IgD-negative memory B cell (primary cell): ENCODE data around the gene LGALS9C. TPM values are rescaled to one million over a fixed set of nuclear protein-coding genes. Genes with fewer than 3 reads are reported as not detected.
"Not testable (repeated sequence)": the region's sequence is repeated elsewhere in the genome, so short reads cannot be mapped to it uniquely, and the experiment has no call there.

Source experiments
- H3K27ac Mint-ChIP-seq, 3 donors: one replicate each; pipeline ENCODE4 v1.8.0; 2020 to 2022; ENCODE audit warnings: mild to moderate bottlenecking in 3 of 3, mixed read lengths in 3 of 3, moderate library complexity in 1 of 3
- H3K27me3 Mint-ChIP-seq: one replicate; pipeline ENCODE4 v1.8.0; 2021; ENCODE audit warnings: mixed read lengths
- H3K36me3 Mint-ChIP-seq: one replicate; pipeline ENCODE4 v1.8.0; 2020; ENCODE audit warnings: mild to moderate bottlenecking, mixed read lengths
- H3K4me1 Mint-ChIP-seq, 3 donors: one replicate each; pipeline ENCODE4 v1.8.0; 2020 to 2022; ENCODE audit warnings: mixed read lengths in 3 of 3, mild to moderate bottlenecking in 1 of 3
- H3K4me3 Mint-ChIP-seq, 4 donors: one replicate each; pipeline ENCODE4 v1.8.0; 2020 to 2022; ENCODE audit warnings: mild to moderate bottlenecking in 4 of 4, mixed read lengths in 4 of 4, moderate library complexity in 3 of 4
- H3K9me3 Mint-ChIP-seq, 3 donors: one replicate each; pipeline ENCODE4 v1.8.0; 2020 to 2021; ENCODE audit warnings: mixed read lengths in 3 of 3, mild to moderate bottlenecking in 1 of 3
- polyA plus RNA-seq: library from polyadenylated mRNA; unstranded; fragments of 300-500 nt; fragmentation: Illumina TruSeq; gene quantifications from one replicate; pipeline ENCODE4 v1.2.3, GENCODE V29; 2021

The LGALS9C gene
- polyA plus RNA-seq, 1 donor from 2014 or later = not detected

DNA sequence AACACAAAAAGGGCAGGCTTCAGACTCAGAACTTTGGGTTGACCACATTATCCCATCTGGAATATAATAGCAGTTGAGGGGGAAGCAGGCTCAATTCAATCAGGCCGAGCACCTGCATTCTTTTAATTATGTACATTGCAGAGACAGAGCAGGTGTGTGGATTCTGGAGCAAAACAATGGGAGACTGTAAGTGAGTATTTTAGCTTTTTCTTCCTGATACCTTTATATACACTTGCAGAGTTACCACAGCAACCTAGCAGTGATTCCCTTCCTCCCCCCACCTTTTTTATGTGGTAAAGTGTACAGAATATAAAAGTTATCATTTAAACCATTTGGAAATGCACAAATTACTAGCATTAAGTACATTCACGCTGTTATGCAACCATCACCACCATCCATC is 6.8 kb upstream of the LGALS9C start:
- not testable (repeated sequence) for H3K36me3 Mint-ChIP-seq, H3K4me3 Mint-ChIP-seq, H3K27ac Mint-ChIP-seq, H3K27me3 Mint-ChIP-seq, H3K4me1 Mint-ChIP-seq, H3K9me3 Mint-ChIP-seq

DNA sequence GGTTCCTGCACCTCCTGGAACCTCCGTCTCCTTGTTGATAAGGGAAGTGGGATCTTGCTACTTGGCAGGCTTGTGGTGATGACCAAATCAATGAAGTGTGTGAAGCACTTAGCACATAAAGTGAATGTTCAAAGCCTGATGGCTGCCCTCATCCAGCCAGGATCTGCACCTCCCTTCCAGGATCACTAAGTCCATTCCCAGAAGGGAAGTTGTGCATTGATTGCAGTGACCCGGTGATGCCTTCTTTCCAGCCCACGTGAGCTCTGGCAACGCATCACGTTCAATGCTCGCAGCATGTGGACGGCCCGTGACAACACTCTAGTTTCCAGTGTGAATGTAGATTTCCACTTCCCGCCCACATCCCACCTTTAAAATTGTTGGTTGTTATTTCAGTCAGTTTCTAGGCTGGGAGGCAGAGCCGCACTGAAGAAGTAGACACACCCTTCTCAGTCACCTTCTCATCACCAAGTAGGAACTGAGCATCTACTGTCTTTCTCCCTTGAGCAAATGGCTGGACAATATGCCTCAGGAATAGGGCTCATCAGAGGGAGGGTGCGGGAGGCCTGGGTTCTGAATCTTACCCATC is 6.2 kb upstream of the LGALS9C start:
- not testable (repeated sequence) for H3K36me3 Mint-ChIP-seq, H3K27ac Mint-ChIP-seq, H3K4me1 Mint-ChIP-seq, H3K4me3 Mint-ChIP-seq, H3K27me3 Mint-ChIP-seq, H3K9me3 Mint-ChIP-seq

DNA sequence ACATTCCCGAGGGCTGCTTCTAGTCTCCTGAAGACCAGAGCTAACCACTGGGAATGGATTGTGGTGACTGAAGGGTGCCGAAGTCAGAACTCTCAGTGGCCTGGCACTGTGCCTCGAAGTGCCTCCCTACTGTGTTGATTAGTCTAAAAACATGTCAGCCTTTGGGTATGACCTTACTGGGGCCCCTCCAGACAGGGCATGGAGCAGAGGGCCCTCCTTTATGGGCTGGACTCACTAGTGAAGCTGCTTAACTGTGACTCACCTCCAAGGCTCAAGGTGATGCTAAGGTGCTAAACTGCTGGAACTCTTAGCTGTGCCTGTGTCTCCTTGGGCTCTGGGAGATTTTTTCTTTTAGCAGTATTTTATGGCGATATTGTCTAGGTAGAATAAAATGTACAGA is 2.6 kb upstream of the LGALS9C start:
- not testable (repeated sequence) for H3K27ac Mint-ChIP-seq

DNA sequence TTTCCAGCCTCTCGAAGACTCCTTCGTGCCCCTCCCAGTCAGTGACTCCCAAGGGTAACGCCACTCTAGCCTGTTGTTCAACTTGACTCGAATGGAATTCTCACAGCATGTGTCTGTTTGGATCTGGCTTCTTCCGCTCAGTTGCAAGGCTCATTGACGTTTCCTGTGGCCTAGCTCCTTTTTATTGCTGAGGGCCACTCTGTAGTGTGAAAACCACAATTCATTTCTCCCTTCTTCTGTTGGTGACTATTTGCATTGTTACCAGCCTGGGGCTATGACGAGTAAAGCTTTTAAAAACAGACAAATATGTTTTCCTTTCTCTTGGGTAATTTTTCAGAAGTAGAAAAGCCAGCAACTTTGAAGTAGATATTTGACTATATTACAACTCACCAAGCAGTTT is 1.8 kb upstream of the LGALS9C start:
- H3K27me3 Mint-ChIP-seq, H3K4me3 Mint-ChIP-seq, H3K4me1 Mint-ChIP-seq, H3K27ac Mint-ChIP-seq, H3K36me3 Mint-ChIP-seq, H3K9me3 Mint-ChIP-seq: not testable (repeated sequence)

More for the DNA sequence above, 2.6 kb upstream of the LGALS9C start:
- not testable (repeated sequence) for H3K9me3 Mint-ChIP-seq, H3K4me1 Mint-ChIP-seq, H3K27me3 Mint-ChIP-seq, H3K36me3 Mint-ChIP-seq, H3K4me3 Mint-ChIP-seq

DNA sequence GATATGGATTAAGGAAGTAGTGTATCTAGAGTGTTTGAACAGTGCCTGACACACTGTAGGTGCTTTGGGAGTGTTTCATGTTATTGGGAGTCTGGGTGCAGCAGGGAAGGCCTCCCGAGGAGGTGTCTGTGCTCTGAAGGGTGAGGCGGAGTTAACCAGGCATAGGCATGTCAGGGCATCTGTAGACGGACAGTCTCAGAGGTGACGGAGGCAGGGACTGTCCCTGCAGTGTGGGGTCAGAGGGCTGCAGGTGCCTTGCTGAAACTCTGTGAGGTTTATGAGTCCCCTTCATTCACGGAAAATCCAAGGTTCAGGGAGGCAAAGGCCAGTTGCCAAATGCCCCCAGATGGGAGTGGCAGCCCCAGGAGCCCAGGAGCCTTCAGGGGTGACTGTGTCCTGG is 778 bp downstream of the LGALS9C start:
- not testable (repeated sequence) for H3K27me3 Mint-ChIP-seq, H3K9me3 Mint-ChIP-seq, H3K4me1 Mint-ChIP-seq, H3K4me3 Mint-ChIP-seq, H3K36me3 Mint-ChIP-seq, H3K27ac Mint-ChIP-seq

DNA sequence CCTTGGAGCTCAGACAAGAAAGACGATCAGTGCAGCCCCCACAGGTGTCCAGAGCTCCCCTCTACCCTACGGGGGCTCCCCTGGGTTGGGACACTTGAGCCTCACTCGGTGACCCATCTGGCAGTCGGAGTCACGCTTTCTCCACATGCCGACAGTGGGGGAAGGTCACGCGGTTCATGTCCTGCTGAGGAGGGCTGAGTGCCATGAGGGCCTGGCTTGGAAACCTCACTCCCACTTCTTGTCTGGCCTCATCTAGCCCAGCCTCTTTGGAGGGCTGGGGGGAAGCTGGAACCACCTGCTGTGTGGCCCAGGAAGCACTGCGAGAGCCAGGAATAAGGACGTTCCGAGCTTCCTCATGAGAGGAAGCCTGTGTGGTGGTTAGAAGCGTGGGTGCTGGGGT is 1.8 kb downstream of the LGALS9C start:
- H3K27me3 Mint-ChIP-seq, H3K9me3 Mint-ChIP-seq, H3K36me3 Mint-ChIP-seq, H3K27ac Mint-ChIP-seq, H3K4me1 Mint-ChIP-seq, H3K4me3 Mint-ChIP-seq: not testable (repeated sequence)

DNA sequence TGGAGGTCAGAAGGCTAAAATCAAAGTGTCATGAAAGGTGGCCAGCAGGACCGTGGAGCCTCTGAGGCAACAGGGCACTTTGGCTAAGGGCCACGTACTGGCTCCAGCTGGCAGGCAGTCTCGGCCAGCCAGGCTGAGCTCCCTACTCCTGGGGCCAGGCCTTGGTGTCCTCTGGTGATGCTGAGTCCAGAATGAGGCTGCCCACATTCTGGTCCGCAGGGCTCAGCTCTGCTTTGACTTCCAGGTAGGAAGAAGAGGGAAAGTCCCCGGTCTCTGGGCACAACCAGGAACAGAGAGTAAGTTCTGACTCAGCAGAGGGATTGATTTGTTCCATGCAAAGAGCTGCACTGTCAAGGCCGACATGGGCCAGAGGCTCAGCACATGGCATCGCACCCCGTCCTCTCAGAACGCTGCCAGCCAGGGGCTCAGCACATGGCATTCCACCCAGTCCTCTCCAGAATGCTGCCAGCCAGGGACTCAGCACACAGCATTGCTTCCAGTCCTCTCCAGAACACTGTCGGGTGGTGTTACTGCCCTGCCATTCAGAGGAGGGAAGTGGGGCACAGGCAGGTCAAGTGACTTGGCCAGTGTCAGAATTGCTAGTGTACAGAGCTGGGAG is 2.5 kb downstream of the LGALS9C start:
- not testable (repeated sequence) for H3K9me3 Mint-ChIP-seq, H3K36me3 Mint-ChIP-seq, H3K27me3 Mint-ChIP-seq, H3K27ac Mint-ChIP-seq, H3K4me1 Mint-ChIP-seq, H3K4me3 Mint-ChIP-seq

DNA sequence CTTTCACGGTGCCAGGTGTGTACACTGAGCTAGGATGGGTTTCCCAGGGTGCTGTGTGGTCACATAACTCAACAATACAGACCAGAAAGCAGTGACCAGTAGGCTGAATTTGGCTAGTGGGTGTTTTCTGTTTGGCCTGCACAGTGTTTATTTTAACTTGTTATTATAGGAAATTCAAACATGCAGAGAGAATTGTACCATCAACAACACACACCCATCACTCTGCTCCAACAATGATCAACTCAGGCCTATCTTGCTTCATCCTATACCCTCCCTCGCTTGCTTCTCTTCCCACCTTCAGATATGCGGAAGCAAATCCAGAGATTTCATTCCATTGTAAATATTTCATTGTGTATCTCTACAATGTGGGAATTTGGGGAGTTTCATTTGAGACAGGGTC is 5.2 kb downstream of the LGALS9C start:
- H3K27me3 Mint-ChIP-seq, H3K9me3 Mint-ChIP-seq, H3K36me3 Mint-ChIP-seq, H3K27ac Mint-ChIP-seq, H3K4me3 Mint-ChIP-seq, H3K4me1 Mint-ChIP-seq: not testable (repeated sequence)

DNA sequence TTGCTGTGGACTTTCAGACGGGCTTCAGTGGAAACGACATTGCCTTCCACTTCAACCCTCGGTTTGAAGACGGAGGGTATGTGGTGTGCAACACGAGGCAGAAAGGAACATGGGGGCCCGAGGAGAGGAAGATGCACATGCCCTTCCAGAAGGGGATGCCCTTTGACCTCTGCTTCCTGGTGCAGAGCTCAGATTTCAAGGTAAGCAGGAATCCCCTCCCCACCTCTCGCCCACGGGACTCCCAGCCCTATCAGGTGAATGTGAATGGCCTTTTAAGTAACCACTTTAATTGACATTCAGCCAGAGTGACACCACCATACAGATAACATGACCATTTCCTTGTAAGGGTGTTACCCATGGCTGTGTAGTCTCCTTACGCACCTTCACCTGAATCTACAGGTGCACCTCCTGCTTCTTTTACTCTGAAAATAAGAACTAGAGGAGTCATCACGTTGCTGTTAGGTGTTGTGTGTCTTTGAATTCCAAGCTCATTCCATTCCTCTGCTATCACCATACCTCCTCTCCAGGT is 9.4 kb downstream of the LGALS9C start:
- not testable (repeated sequence) for H3K4me1 Mint-ChIP-seq, H3K4me3 Mint-ChIP-seq, H3K27ac Mint-ChIP-seq, H3K27me3 Mint-ChIP-seq, H3K9me3 Mint-ChIP-seq, H3K36me3 Mint-ChIP-seq

DNA sequence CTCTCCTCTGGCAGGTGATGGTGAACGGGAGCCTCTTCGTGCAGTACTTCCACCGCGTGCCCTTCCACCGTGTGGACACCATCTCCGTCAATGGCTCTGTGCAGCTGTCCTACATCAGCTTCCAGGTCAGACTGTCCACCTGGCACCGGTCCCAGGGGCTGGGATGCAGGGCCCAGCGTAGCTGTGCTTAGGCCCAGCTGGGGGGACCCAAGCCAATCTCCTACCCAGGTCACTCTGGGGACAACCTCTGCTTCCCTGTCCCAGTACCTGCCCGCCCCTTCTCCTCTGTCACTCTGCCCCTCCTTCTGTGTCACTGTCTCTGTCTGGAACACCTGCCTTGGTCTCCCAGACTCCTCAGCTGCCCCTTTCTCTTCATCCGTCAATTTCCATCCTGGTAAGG is 11.0 kb downstream of the LGALS9C start:
- not testable (repeated sequence) for H3K4me1 Mint-ChIP-seq, H3K36me3 Mint-ChIP-seq, H3K27ac Mint-ChIP-seq, H3K27me3 Mint-ChIP-seq, H3K4me3 Mint-ChIP-seq, H3K9me3 Mint-ChIP-seq

DNA sequence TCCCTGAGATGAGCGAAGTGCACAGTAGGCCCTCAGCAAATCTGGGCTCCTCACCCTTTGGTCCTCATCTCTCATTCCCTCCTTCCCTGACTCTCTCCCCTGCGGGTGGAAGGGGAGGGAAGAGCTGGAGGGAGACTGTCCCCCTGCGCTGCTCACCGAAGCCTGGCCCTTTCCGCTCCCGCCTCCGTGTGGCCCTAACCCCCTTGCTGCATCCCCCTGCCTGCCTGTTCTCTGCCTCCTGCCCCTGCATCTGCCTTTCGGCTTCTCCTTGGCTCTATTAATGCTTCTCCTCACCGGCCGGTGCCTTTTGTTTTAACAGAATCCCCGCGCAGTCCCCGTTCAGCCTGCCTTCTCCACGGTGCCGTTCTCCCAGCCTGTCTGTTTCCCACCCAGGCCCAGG is 12.0 kb downstream of the LGALS9C start:
- H3K27ac Mint-ChIP-seq, H3K9me3 Mint-ChIP-seq, H3K4me3 Mint-ChIP-seq, H3K4me1 Mint-ChIP-seq, H3K36me3 Mint-ChIP-seq, H3K27me3 Mint-ChIP-seq: not testable (repeated sequence)

DNA sequence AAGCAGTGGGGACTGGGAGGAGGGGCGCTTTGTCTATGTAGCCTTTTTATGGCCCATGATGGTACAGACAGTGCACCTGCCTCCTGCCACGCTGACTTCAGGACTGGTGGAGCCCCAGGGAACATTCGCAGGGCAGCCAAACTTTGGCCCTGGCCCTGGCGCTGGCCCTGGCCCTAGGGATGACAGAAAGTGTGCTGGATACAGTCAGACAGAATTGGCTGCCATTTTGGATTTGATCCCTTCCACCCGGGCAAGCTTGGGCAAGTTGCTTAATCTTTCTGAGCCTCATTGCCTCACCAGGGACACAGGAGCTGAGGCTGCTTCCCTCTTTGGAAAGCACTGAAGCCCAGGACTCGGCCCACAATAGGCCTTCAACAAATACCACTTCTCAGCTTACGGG is 13.4 kb downstream of the LGALS9C start:
- not testable (repeated sequence) for H3K27me3 Mint-ChIP-seq, H3K4me3 Mint-ChIP-seq, H3K36me3 Mint-ChIP-seq, H3K27ac Mint-ChIP-seq, H3K9me3 Mint-ChIP-seq, H3K4me1 Mint-ChIP-seq

DNA sequence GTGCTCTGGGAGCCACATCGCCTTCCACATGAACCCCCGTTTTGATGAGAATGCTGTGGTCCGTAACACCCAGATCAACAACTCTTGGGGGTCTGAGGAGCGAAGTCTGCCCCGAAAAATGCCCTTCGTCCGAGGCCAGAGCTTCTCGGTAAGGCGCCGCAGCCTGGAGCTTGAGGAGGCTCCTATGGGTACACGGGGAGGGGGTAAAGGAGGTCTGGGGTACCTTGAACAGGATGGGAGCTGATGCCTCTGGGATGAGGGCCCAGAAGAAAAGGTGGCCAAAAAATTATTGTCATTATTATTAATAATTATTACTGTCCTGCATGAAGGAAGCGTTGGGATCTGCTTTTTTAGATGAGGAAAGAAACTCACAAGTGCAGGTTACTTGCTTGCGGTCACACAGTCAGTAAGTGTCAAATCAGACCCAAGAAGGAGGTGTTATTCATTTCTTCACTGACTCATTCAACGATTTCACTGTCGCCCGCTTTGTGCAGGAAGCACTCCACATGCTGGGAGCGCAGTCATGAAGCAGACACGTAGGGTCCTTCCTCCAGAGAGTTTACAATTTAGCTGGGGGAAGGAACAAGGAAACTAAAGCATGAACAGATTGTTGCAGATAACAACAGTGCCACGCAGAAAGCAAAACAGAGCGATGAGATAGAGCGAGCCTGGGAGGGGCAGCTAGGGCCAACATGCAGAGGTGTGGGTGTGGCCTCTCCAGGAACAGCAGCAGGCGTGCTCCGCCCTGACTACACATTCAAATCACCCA is 16.3 kb downstream of the LGALS9C start:
- H3K27me3 Mint-ChIP-seq, H3K27ac Mint-ChIP-seq, H3K9me3 Mint-ChIP-seq, H3K4me1 Mint-ChIP-seq, H3K36me3 Mint-ChIP-seq: not testable (repeated sequence)
- H3K4me3 Mint-ChIP-seq = peak overlapping the region in 1 of 4 donors; percentile 32

DNA sequence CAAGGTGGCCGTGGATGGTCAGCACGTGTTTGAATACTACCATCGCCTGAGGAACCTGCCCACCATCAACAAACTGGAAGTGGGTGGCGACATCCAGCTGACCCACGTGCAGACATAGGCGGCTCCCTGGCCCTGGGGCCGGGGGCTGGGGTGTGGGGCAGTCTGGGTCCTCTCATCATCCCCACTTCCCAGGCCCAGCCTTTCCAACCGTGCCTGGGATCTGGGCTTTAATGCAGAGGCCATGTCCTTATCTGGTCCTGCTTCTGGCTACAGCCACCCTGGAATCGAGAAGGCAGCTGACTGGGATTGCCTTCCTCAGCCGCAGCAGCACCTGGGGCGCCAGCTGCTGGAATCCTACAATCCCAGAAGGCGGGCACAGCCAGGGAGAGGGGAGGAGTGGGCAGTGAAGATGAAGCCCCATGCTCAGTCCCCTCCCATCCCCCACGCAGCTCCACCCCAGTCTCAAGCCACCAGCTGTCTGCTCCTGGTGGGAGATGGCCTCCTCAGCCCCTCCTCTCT is 17.7 kb downstream of the LGALS9C start:
- H3K36me3 Mint-ChIP-seq, H3K9me3 Mint-ChIP-seq, H3K4me1 Mint-ChIP-seq, H3K27ac Mint-ChIP-seq, H3K4me3 Mint-ChIP-seq, H3K27me3 Mint-ChIP-seq: not testable (repeated sequence)

DNA sequence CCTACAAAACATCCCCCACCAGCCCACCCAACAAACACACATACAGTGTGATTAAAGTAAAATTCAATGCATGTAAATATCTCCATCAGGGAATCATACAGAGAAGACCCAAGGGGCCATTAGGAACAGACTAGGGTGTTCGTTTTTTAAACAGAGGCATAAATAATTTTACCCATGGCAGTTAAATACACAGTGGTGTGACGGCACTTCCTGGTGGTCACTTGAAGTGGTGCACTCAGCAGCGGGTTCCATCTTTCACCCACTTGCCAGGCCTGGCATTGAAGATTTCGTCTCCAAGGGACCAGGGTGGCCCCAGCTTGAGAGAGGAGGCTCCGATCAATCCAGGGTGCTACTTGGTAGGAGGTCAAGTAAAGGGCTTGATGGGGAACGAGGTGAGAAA is 20.5 kb downstream of the LGALS9C start:
- not testable (repeated sequence) for H3K9me3 Mint-ChIP-seq, H3K4me3 Mint-ChIP-seq, H3K27me3 Mint-ChIP-seq, H3K27ac Mint-ChIP-seq, H3K36me3 Mint-ChIP-seq, H3K4me1 Mint-ChIP-seq

DNA sequence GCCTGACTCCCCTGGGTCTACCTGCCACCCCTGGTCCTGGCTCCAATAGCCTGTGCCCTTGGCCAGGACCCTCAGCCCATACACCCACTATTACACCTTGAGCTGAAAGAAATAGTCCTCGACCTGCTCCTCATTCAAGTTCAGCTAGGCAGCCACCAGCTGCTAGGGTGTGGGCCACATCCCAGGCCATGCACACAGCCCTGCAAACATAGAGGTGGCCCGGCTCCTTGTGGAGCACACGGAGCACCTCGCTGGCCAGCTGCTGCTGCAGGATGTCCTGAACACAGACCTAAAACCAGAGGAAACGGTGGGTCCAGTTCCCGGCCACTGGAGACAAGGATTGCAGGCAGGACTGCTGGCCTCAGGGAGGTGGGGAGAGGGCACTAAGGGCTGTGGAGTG is 22.5 kb downstream of the LGALS9C start:
- not testable (repeated sequence) for H3K4me1 Mint-ChIP-seq, H3K4me3 Mint-ChIP-seq, H3K9me3 Mint-ChIP-seq, H3K27ac Mint-ChIP-seq, H3K36me3 Mint-ChIP-seq, H3K27me3 Mint-ChIP-seq
